Heart left ventricle (tissue), 16 donors: Measurements from ENCODE around the gene RPL38. TPM values are rescaled to one million over a fixed set of nuclear protein-coding genes. Genes with fewer than 3 reads are reported as not detected.

Experiments used
- ATAC-seq, 4 donors: fragments of 200-7000 bp; cut with Tn5 transposase; one replicate each; pipeline ENCODE4 v1.9.1; 2020 to 2022; ENCODE audit warnings: moderate library complexity in 4 of 4, mild to moderate bottlenecking in 3 of 4, moderate number of reproducible peaks in 1 of 4
- DNase-seq, 5 donors: peaks; one replicate each; pipeline ENCODE4 v3.0.0-alpha.2; 2020
- H3K27ac ChIP-seq, 12 donors: fragments of 200-600 bp; sonication (generic) in 4 of 12; one replicate each; pipeline versions ENCODE4 v1.5.0 to v1.8.0; 2016 to 2022; ENCODE audit warnings: mild to moderate bottlenecking in 2 of 12
- H3K27me3 ChIP-seq, 9 donors: fragments of 200-600 bp; sonication (generic) in 2 of 9; one replicate each; pipeline versions ENCODE4 v1.5.1 to v1.8.0; 2016 to 2022; ENCODE audit warnings: mild to moderate bottlenecking in 3 of 9
- H3K36me3 ChIP-seq, 9 donors: fragments of 200-600 bp; sonication (generic) in 2 of 9; one replicate each; pipeline versions ENCODE4 v1.5.0 to v1.8.0; 2018 to 2022; ENCODE audit warnings: mild to moderate bottlenecking in 2 of 9
- H3K4me1 ChIP-seq, 12 donors: fragments of 200-600 bp; sonication (generic) in 4 of 12; one replicate each; pipeline versions ENCODE4 v1.5.0 to v1.8.0; 2016 to 2022; ENCODE audit warnings: mild to moderate bottlenecking in 3 of 12
- H3K4me3 ChIP-seq, 12 donors: fragments of 200-600 bp; sonication (generic) in 4 of 12; one replicate each; pipeline versions ENCODE4 v1.5.0 to v1.8.0; 2017 to 2022; ENCODE audit warnings: mild to moderate bottlenecking in 9 of 12, moderate library complexity in 4 of 12
- H3K9me3 ChIP-seq, 12 donors: fragments of 200-600 bp; sonication (generic) in 4 of 12; one replicate each; pipeline versions ENCODE4 v1.5.0 to v1.8.0; 2016 to 2022; ENCODE audit warnings: mild to moderate bottlenecking in 1 of 12
- POLR2A ChIP-seq, 2 donors: fragments of 450-650 bp; IDR thresholded peaks; one replicate each; pipeline ENCODE4 v1.6.1; 2017; ENCODE audit warnings: antibody characterized with exemption in 2 of 2, mild to moderate bottlenecking in 2 of 2, moderate library complexity in 2 of 2
- WGBS, 4 donors: extraction: QIAGEN DNeasy Blood & Tissue Kit in 2 of 4; methylation state at CpG; one replicate each; pipeline versions ENCODE4 v1.1.5 to v1.1.7; 2013 to 2018; 5-methylcytosine and 5-hydroxymethylcytosine counted together
- intact Hi-C, 10 donors: fragments of 100-400 bp; cut with DNase I; formaldehyde crosslinking; loops; one replicate each; pipeline versions ENCODE4 v1.11.1 to v1.14.2; 2022
- polyA plus RNA-seq, 2 donors: library from polyadenylated mRNA; stranded (reverse); fragments of 200-250 nt; gene quantifications; one replicate each; pipeline ENCODE4 v1.2.3, GENCODE V29; 2013
- total RNA-seq, 9 donors: library from RNA; depleted of rRNA in 2 of 9; stranded (reverse); fragments of >200 nt in 2 of 9; fragmentation: NEBNext Ultra II Directional in 3 of 9; extraction: Animal tissue kit (Norgen Biotek cat#: 25700) in 3 of 9; gene quantifications; one replicate each; pipeline versions ENCODE4 v1.1.0 to v1.2.4, GENCODE V29; 2016 to 2023
- TF ChIP-seq, protein P1 (sequence below), 12 donors: fragments of 200-600 bp; sonication (generic) in 4 of 12; IDR thresholded peaks; one replicate each; pipeline versions ENCODE4 v1.5.0 to v1.8.0; 2018 to 2022; ENCODE audit warnings: antibody characterized with exemption in 12 of 12, mild to moderate bottlenecking in 5 of 12
- donor health status: ischemic (EF 13 %, LVEDD 7.1; RV severe dilation, severe dysfunction).
- donor health status: healthy with polysubstance abuse.
- donor health status: DM: no; HTN: yes; CAD: no.
- donor health status: DM: no; HTN: no; CAD: no.
- donor health status: ischemic (EF 25% LVEDD 6.9; RV normal size, moderate dysfunction).
- donor health status: ischemic (EF 25% LVEDD 5.7; RV mildly dilated, moderate dysfunction).
- donor health status: healthy.
- donor health status: DM: yes; HTN: yes; CAD: no.
- donor health status: ischemic (EF 35%, LVEDD 5.7; RV mildly dilated, moderate dysfunction).
- donor health status: nonischemic (EF 11% LVEDD 7.7; RV severe dilation, severe dysfunction).
- donor health status: DM: yes; HTN: yes; CAD: no.
- donor health status: PGD.
- donor health status: ischemic (EF 29% LVEDD 5.4; RV normal size, mild dysfunction).
- donor health status: nonischemic (EF 23%, LVEDD 6.1; RV moderate dilation, normal function).

Gene RPL38
- total and polyA plus RNA-seq, 11 donors = 244 to 1,830 (median 740) TPM

DNA sequence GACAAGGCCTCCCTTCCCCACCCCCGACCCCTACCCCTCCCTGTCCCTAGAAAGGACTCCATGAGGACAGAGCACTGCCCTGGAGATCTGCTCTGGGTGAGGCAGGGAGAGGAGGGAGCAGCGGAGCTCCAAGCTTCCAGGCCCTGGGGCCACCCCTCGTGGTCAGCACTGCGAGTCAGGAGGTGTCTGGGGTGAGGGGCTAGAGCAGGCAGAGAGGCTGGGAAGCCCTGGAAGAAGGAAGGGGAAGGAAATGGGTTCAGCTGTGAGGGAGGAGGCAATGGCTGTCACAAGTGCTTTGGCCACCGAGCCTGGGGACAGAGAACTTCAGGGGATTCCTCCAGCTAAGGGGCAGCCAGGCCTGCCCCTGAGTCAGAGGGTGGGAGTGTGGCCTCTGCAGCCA is 42.4 kb downstream of the RPL38 start:
- WGBS, 4 donors = 77 to 88% (median 83%) methylated on average over 1 to 5 of the region's 5 CpGs
- no peak for ATAC-seq
- Histone ChIP-seq H3K27ac (peak overlapping the region in 1 of 12 donors; percentile 11), H3K9me3 (no peaks in the 10 kb centered on the region), H3K36me3 (peaks cover 0 to 16% (median 0%) of the 10 kb centered on the region in 9 donors), H3K27me3 (no peaks in the 10 kb centered on the region), H3K4me1 (peaks cover 0 to 42% (median 25%) of the 10 kb centered on the region in 12 donors), H3K4me3 (no peak overlapping the region)
- no peak for TF ChIP-seq POLR2A (IDR thresholded peaks at IDR 0.05)
- TF ChIP-seq, protein P1, sequence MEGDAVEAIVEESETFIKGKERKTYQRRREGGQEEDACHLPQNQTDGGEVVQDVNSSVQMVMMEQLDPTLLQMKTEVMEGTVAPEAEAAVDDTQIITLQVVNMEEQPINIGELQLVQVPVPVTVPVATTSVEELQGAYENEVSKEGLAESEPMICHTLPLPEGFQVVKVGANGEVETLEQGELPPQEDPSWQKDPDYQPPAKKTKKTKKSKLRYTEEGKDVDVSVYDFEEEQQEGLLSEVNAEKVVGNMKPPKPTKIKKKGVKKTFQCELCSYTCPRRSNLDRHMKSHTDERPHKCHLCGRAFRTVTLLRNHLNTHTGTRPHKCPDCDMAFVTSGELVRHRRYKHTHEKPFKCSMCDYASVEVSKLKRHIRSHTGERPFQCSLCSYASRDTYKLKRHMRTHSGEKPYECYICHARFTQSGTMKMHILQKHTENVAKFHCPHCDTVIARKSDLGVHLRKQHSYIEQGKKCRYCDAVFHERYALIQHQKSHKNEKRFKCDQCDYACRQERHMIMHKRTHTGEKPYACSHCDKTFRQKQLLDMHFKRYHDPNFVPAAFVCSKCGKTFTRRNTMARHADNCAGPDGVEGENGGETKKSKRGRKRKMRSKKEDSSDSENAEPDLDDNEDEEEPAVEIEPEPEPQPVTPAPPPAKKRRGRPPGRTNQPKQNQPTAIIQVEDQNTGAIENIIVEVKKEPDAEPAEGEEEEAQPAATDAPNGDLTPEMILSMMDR (IDR thresholded peaks at IDR 0.05) = no peak
- no peak for DNase-seq
- intact Hi-C loops = no loop called here

DNA sequence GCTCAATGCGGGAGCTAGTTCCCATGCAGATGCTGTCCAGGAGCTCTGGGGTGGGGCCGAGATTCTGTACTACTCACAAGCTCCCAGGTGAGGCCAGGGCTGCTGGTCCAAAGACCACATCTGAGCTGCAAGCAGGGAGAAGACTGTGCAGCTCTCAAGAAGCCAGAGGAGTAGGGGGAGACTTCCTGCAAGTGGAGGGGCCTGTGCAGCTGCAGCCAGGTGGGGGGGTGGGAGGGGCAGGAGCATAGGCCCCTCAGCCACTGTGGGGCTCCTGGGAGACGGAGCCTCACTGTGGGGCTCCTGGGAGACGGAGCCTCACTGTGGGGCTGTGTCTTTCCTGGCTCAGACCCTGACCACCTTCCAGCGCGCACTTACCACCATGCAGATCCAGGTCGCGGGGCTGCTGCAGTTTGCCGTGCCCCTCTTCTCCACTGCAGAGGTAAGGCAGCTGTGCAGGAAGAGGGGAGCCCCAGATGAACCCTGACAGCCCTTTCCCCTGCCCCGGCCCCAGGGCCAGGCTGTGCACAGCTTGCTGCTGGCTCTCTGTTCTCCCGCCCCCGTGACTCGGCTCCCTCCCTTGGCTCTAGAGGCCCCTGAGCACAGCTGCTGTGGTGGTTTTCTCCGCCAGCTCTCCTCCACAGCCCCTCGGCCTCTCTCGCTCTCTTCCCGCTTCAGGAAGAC is 46.3 kb downstream of the RPL38 start:
- peaks cover 0 to 12% (median 0%) of the 10 kb centered on the region in 12 donors for H3K4me1 ChIP-seq
- H3K9me3 ChIP-seq = no peaks in the 10 kb centered on the region
- ATAC-seq (peak in 2 of 4 donors; percentile 51 to 64), DNase-seq (peak in 2 of 5 donors; percentile 33 to 54)
- no peak overlapping the region for H3K27ac ChIP-seq
- H3K36me3 ChIP-seq = peaks cover 0 to 38% (median 15%) of the 10 kb centered on the region in 9 donors
- intact Hi-C loops = no loop called here
- H3K27me3 ChIP-seq = no peaks in the 10 kb centered on the region
- H3K4me3 ChIP-seq = no peak overlapping the region
- TF ChIP-seq, protein P1 (IDR thresholded peaks at IDR 0.05) = no peak
- TF ChIP-seq POLR2A (IDR thresholded peaks at IDR 0.05) = no peak
- 67 to 87% (median 77%) methylated on average over 14 to 17 of the region's 17 CpGs for WGBS, 4 donors

DNA sequence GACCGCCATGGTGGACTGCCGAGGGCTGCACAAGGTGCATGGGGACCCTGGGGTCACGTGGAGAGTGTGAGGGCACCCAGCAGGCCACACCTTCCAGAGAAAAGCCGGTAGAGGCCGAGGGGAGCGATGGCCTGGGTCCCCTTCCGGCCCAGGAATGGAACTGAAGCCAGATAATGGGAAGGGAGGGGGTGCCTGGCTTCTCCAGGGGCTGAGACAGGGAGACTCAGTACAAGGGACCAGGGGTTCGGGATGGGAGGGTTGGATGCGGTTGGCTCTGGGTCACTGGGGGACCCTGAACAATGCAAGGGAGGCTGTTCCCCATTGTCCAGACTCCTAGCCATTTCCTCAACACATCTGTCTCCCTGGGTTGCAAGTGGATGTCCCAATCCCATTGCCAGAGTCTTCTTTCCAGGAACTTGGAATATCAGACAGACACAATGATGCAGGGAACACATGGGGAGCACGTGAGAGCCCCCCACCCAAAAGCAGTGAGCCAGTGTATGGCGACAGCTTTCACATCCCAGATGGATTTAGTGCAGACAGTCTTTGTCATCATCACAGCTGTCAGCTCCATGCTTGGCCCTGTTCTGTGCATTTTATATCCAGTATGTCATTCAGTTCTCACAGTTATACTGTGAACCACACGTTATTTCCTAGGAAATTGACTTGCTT is 47.0 kb downstream of the RPL38 start:
- intact Hi-C loops = no loop called here
- Histone ChIP-seq H3K36me3 (peaks cover 0 to 43% (median 18%) of the 10 kb centered on the region in 9 donors), H3K4me1 (peaks cover 0 to 9% (median 0%) of the 10 kb centered on the region in 12 donors), H3K27ac (peak overlapping the region in 1 of 12 donors; percentile 34), H3K9me3 (no peaks in the 10 kb centered on the region), H3K27me3 (no peaks in the 10 kb centered on the region), H3K4me3 (no peak overlapping the region)
- WGBS, 4 donors = 65 to 80% (median 73%) methylated on average over 12 of the region's 12 CpGs
- no peak for TF ChIP-seq POLR2A (IDR thresholded peaks at IDR 0.05)
- TF ChIP-seq, protein P1 (IDR thresholded peaks at IDR 0.05) = no peak
- DNase-seq (no peak), ATAC-seq (peak in 1 of 4 donors; percentile 27)

DNA sequence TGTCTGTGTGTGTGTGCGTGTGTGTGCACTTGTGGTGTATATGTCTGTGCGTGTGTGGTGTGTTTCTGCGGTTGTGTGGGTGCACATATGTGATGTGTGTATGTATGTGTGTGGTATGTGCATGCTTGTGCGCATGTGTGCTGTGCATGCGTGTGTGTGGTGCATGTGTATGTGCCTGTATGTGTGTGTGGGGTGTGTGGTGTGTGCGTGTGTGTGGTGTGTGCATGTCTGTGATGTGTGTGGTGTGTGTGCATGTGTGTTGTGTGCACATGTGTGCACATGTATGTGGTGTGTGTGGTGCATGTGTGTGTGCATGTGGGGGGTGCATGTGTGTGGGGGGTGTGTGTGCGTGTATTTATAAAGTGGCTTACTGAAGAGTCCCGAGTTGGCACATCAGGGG is 47.6 kb downstream of the RPL38 start:
- no peak overlapping the region for H3K4me3 ChIP-seq
- intact Hi-C loops = no loop called here
- TF ChIP-seq, protein P1 (IDR thresholded peaks at IDR 0.05) = no peak
- TF ChIP-seq POLR2A (IDR thresholded peaks at IDR 0.05) = no peak
- no peak overlapping the region for H3K27ac ChIP-seq
- no peaks in the 10 kb centered on the region for H3K27me3 ChIP-seq
- H3K4me1 ChIP-seq = peaks cover 0 to 4% (median 0%) of the 10 kb centered on the region in 12 donors
- DNase-seq = no peak
- WGBS, 4 donors = 82 to 91% (median 87%) methylated on average over 8 of the region's 8 CpGs
- H3K9me3 ChIP-seq = no peaks in the 10 kb centered on the region
- H3K36me3 ChIP-seq = peaks cover 0 to 43% (median 21%) of the 10 kb centered on the region in 9 donors
- ATAC-seq = no peak
